NCI-H187 treated with DMSO at 0.1 percent for 48 hours (cell line): ENCODE data around the gene LAMP2.

ENCODE experiments used
- DNase-seq: peaks from one replicate; lab custom pipeline; 2025; lab: John Stamatoyannopoulos, UW

The LAMP2 gene

GRCh38 chrX:120456973-120457372 is 12.1 kb downstream of the LAMP2 start:
- no peak for DNase-seq

GRCh38 chrX:120453985-120454384 is 15.1 kb downstream of the LAMP2 start:
- DNase-seq, result no peak

- no peak for DNase-seq
These were observed 17.0 kb downstream of the LAMP2 start for GRCh38 chrX:120452131-120452530.

GRCh38 chrX:120450163-120450562 is 18.9 kb downstream of the LAMP2 start:
- no peak for DNase-seq

DNA sequence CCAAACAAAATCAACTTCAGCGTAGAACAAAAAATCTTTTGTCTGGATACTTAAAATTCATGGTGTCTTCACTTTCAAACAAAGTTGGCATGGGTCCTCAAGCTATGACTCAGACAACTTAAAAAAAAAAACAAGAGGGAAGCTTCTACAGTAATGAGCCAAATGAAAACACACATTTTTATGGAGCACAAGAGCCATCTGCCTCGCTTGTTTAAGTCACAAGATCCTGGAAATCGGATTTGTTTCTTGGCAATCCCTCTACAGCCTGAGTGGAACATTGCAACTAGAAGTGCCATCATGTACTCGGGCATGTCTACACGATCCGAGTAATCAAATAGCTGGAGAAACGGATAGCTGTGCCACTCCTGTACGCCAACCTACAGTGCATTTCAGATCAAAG is 22.6 kb downstream of the LAMP2 start:
- DNase-seq, result no peak

GRCh38 chrX:120439921-120440320 is 29.2 kb downstream of the LAMP2 start:
- no peak for DNase-seq

DNA sequence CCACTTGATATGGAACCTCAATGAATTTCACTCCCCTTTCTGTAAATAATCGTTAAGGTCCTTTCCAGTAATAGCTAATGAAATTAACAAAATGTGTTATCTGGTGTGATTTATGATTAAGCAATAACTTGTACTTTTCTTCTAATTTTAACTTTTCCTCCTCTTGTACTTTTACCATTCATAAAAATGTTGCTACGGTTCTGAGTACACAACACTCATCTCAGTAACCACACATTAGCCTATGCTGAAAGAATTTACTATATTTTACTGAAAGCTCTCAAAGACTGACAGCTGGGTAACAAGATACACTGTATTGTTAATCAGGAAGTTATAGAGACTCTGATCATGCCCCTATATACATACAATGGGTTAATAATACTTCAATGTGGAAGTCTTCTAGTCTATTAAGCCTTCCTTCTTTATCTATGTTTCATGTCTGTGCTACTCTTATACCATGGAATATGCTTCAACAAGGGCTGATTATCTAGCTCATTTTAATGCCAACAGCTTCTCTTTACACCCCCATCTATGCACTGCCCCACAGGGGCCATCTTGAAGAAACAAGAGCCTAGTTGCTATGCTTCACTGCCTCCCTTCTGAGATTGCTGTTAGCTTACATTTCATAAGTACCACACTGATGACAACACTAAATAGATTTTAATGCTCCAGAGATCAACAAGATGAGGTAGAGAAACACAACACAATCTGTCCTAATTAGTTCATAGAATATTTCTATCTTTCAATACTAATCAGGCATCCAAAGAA is 39.1 kb downstream of the LAMP2 start:
- no peak for DNase-seq

GRCh38 chrX:120428309-120428708 is 40.8 kb downstream of the LAMP2 start:
- DNase-seq, result no peak

DNA sequence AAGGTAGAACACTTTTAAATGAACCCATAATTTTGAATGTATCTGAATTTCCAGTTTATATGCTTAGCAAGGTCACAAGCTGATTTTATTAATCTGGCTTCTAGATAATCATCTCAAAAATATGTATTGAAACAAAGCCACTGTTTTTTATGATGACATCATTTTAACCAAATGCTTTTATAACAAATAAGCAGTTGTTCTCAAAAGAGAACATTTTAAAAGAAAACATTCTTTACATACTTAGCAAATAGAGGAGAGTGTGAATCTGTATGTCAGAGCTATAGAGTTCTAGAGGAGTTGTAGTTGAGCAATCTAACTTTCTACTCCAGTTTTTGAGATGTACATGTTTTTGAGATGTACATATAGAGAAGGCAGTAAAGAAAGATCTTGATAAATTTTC is 42.5 kb downstream of the LAMP2 start:
- DNase-seq, result no peak

DNA sequence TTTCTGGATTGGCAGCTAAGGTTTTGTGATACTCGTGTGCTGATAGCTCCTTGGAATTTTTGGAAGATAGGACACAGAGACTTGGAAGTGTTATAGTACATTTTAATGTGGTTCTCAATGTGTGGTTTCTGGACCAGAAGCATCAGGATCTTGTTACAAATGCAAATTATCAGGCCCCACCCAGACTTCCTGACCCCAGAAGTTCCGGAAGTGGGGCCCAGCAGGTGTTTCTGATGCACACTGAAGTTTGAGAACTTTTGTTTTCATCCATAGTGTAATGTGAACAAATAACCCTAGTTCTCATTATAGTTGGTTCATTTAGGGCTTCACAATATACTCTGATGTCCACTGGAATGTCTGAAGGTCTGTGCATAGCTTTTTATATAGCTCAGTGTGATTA is 49.6 kb downstream of the LAMP2 start:
- DNase-seq, result no peak

- DNase-seq, result no peak
These were observed 60.9 kb downstream of the LAMP2 start for GRCh38 chrX:120408168-120408567.

DNA sequence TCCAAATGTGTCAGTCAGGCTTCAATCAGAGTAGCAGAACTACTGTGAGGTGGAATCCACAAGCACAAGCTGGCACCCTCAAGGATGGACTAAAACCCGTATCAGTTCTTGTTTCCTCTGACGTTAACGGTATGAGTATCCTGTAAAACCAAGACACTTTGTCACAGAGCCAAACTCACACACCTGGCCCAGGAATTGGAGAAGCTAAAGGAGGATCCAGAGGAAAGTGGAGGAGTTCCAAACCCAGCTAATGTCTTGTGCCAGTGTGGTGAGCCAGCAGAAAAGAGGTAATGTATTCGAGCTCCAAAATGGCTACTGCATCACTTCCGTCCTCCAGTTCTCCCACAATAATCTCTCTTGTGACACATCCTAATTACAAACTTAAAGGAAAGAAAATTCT is 62.5 kb downstream of the LAMP2 start:
- no peak for DNase-seq

GRCh38 chrX:120402369-120402768 is 66.7 kb downstream of the LAMP2 start:
- DNase-seq, result no peak

- no peak for DNase-seq
These were observed 67.8 kb downstream of the LAMP2 start for GRCh38 chrX:120401301-120401700.

DNA sequence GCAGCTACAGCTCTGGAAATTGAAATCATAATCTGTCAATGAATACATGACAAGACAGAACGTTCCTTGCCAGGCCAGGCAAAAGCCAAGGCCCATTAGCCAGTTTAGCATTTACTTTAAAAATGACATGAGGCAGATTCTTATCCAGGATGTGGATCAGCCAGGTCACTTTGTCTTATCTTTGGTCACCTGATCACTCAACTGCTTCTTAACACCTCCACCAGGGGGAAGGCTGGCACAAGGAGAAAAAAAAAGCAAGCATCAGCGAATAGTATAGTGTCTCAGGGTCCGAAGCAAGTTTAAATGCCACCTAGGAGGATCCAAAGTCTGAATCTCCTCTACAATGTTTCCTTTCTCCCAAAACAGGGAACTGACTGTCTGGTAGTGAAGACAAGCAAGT is 88.4 kb downstream of the LAMP2 start:
- no peak for DNase-seq

GRCh38 chrX:120379937-120380681 is 89.0 kb downstream of the LAMP2 start:
- no peak for DNase-seq

DNA sequence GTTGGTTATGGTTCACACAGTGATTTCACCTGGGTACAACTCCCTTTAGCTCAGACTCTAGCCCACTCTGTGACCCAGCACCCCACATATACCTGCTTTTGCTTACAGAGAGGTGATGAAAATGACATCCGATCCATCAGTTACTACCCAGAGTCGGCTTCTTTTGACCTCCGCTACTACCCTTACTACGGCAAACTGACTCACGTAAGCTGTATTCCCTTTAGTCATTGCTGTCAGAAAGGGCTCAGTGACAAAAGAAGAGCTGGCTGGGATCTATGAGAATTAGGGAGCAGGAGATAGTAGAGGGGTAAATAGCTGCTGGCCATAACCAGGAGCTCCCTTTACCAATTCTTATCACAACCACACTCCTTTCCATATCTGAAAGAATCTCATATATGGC is 90.5 kb downstream of the LAMP2 start:
- DNase-seq, result no peak
